ENCODE measurements around the gene NTSR2.

DNA sequence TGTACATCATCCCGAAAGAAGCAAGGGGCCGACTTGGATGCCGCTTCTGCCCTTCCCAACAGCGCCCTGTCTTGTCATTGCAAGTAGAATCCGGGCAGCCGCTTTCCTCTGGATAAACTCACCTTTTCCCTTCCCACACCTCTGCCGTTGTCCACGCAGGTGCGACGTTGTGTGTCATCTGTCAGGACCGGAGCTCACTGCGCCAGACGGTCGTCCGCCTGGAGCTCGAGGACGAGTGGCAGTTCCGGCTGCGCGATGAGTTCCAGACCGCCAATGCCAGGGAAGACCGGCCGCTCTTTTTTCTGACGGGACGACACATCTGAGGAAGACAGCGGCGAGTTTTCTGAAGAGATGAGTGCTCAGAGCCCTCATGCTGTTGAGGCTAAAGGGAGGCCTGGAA, 29.9 kb downstream of the NTSR2 start:
- no peak for TF ChIP-seq NFRKB (IDR thresholded peaks at IDR 0.05)
- TF ChIP-seq ARNT (IDR thresholded peaks at IDR 0.05): no peak
- TF ChIP-seq BHLHE40 (IDR thresholded peaks at IDR 0.05; ENCODE audit: borderline replicate concordance): no peak
- no peak for TF ChIP-seq SP1 (IDR thresholded peaks at IDR 0.05)
- no peak for TF ChIP-seq FOXK2 (IDR thresholded peaks at IDR 0.05)
- TF ChIP-seq ZNF384 (IDR thresholded peaks at IDR 0.05): no peak
- no peak for TF ChIP-seq ELF4 (IDR thresholded peaks at IDR 0.05)
- no peak for TF ChIP-seq L3MBTL2 (conservative IDR thresholded peaks at IDR 0.05)
- no peak for TF ChIP-seq TARDBP (IDR thresholded peaks at IDR 0.05)
- no peak for TF ChIP-seq SUZ12 (IDR thresholded peaks at IDR 0.05)
- TF ChIP-seq FOXA1 (IDR thresholded peaks at IDR 0.05): no peak
- no peak for TF ChIP-seq CTBP1 (IDR thresholded peaks at IDR 0.05; ENCODE audit: borderline replicate concordance)
- TF ChIP-seq PKNOX1 (IDR thresholded peaks at IDR 0.05): no peak
- TF ChIP-seq LEF1 (IDR thresholded peaks at IDR 0.05; ENCODE audit: borderline replicate concordance): no peak
